ENCODE data around the gene GALNT14. TPM values are rescaled to one million over a fixed set of nuclear protein-coding genes. Genes with fewer than 3 reads are reported as not detected.
"Not testable (repeated sequence)": the region's sequence is repeated elsewhere in the genome, so short reads cannot be mapped to it uniquely, and the experiment has no call there.

Gene GALNT14, protein sequence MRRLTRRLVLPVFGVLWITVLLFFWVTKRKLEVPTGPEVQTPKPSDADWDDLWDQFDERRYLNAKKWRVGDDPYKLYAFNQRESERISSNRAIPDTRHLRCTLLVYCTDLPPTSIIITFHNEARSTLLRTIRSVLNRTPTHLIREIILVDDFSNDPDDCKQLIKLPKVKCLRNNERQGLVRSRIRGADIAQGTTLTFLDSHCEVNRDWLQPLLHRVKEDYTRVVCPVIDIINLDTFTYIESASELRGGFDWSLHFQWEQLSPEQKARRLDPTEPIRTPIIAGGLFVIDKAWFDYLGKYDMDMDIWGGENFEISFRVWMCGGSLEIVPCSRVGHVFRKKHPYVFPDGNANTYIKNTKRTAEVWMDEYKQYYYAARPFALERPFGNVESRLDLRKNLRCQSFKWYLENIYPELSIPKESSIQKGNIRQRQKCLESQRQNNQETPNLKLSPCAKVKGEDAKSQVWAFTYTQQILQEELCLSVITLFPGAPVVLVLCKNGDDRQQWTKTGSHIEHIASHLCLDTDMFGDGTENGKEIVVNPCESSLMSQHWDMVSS
- polyA plus RNA-seq (2012; ENCODE audit: insufficient read depth, insufficient read length) = 14.4 TPM

DNA sequence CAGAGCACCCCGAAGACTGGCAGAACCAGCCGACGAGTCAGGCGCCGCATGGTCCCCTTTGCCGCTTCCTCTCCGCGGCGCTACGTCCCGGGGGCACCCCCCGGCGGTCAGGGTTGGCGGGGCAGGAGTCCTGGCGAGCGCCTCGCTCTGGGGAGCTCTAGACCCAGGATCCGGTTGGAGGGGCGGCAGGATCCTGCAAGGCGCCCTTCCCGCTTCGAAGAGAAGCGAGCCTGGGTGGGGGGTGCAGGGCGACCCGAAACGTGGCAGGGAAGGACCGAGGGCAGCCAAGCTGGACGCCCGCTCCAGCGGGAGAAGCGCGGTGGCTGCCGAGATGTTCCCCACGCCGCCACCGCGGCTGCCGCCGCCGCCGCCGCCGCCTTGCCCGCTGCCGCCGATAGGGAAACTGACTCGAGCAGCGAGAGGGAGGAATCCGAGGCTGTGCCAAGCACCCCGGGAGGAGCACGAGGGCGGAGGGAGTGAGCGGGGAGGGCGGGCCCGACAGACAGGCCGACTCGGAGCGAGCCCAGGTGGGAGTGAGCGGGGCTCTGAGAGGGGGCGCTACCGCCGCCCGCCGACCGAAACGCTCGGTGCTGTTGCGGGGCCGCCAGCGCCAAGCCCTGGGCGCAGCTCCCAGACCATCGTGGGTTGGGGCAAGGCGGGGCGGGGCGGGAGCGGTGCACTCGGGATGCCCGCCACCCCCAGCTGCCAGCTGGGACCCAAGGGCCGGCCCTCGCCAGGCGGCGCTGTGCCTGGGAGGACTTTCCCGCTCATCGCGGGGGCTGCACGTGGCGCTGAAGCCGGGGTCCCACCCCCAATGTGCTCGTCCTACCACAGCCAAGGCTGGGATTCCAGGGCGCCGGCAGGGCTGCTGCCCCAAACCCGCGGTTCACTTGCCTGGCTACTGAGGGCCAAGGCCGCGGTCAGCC lies at the start of gene GALNT14:
TSS of gene GALNT14 (minus strand) at position 404 of the 926 bp plus-strand sequence. CDS start at position 50, 354 bp downstream.
- peak within 1 kb of the TSS; percentile 41 for H3K4me3 ChIP-seq (ENCODE audit: low read length)
- DNase-seq (ENCODE audit: low read depth, low spot score) = no peak

- no peak for DNase-seq (ENCODE audit: low read depth, low spot score)
- H3K4me3 ChIP-seq (ENCODE audit: low read length) = no peak overlapping the region
These were observed 48.9 kb upstream of the GALNT14 start for GRCh38 chr2:31187166-31187565.

DNA sequence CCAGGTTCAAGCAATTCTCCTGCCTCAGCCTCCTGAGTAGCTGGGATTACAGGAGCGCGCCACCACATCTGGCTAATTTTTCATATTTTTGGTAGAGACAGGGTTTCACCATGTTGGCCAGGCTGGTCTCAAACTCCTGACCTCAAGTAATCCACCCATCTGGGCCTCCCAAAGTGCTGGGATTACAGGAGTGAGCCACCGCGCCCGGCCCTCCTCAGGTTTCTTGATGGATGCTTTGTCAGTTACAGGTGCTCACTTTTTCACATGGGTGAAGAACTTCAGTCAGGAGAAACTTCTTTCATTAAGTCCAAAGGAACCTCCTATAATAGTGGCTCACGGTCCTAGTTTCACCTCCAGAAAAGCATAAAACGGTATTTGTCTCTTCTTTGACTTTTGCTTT lies 45.7 kb upstream of the GALNT14 start:
- DNase-seq (ENCODE audit: low read depth, low spot score); H3K4me3 ChIP-seq (ENCODE audit: low read length): not testable (repeated sequence)

DNA sequence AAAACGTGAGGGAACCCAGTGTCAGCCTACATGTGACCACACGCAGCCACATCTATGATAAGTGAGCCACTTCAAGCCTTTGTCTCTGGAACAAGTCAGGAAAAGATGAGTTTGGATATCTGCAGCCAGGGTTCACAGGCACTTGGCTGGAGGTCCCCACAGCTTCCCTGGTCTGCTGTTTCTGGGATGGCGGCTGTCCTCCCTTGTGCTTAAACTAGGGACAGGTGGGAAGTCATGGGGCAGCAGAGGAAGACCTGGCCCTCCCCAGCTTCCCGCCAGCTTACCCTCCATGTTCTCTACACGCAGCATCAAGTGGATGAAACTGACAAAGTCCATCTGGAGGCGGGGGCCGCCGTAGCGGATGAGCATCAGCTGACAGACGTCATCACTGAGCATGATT lies 38.5 kb upstream of the GALNT14 start:
- no peak for DNase-seq (ENCODE audit: low read depth, low spot score)
- H3K4me3 ChIP-seq (ENCODE audit: low read length) = no peak overlapping the region

DNA sequence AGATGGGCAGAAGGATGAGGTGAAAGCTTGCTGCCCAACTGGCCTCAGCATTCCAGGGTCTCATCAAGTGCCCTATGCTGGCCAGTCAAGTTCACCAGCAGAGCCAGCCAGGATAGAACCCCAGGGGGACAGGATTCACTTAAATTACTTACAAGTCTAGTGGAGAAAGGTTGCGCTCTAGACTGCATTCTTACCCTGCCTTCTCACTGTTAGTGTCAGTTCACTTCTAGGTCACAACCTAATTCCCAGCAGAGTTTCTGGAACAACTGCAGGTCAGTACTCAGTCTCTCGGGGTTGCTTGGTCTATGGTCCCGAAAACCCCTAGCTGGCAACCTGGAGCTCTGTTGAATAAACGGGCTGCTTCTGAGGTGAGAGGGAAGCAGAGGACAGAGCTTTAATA lies 32.9 kb upstream of the GALNT14 start:
- DNase-seq (ENCODE audit: low read depth, low spot score) = no peak
- H3K4me3 ChIP-seq (ENCODE audit: low read length) = no peak overlapping the region

DNA sequence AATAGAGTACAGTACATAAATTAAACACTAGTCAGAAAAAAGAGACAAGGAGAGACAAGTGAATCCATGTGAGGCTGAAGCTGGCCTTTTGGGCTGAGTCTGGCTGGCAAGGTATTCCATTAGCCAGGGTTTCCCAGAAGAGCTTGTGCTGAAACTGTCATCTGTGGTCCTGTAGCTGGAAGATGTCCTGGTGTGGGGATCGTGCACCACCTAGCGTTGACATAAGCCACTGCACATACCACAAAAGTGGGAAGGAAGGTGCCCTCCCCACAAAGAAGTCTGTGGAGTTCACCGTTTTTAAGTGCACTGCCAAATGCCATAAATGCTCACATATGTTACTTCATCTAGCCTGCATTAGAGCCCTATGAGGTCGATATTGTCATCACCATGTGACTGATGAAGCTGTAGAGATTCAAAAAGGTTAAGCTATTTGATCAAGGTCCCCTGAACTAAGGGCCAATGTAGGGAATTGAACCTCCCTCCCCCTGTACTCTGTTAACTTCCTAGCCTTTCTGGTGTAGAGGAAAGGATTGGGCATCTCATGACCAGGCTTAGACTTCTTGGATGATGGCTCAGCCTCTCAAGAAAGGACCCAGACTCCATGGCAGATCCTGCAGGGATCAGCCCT lies 31.9 kb upstream of the GALNT14 start:
- H3K4me3 ChIP-seq (ENCODE audit: low read length) = no peak overlapping the region
- peak; percentile 56 for DNase-seq (ENCODE audit: low read depth, low spot score)

- peak; percentile 74 for DNase-seq (ENCODE audit: low read depth, low spot score)
These were observed 30.1 kb upstream of the GALNT14 start for GRCh38 chr2:31168291-31168690.

DNA sequence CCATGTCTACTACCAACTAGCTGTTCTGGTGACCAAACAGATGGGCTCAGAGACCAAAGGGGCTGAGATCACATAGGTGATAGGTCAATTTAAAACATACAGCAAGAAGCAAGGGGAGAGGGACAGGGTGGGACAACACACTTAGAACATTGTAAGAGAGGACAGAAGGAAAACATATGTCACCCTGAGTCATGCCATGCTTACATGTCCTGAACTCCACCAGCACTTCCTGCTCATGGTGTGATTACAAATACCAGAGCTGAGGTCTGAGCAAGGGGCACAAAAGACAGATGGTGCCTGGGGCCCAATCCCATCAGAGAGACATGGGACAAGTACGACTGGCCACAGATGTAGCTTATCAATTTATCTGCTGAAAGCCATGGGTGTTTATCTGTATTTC lies 28.7 kb upstream of the GALNT14 start:
- DNase-seq (ENCODE audit: low read depth, low spot score) = no peak
- H3K4me3 ChIP-seq (ENCODE audit: low read length) = no peak overlapping the region

More at GRCh38 chr2:31168291-31168690, 30.1 kb upstream of the GALNT14 start:
- no peak overlapping the region for H3K4me3 ChIP-seq (ENCODE audit: low read length)

DNA sequence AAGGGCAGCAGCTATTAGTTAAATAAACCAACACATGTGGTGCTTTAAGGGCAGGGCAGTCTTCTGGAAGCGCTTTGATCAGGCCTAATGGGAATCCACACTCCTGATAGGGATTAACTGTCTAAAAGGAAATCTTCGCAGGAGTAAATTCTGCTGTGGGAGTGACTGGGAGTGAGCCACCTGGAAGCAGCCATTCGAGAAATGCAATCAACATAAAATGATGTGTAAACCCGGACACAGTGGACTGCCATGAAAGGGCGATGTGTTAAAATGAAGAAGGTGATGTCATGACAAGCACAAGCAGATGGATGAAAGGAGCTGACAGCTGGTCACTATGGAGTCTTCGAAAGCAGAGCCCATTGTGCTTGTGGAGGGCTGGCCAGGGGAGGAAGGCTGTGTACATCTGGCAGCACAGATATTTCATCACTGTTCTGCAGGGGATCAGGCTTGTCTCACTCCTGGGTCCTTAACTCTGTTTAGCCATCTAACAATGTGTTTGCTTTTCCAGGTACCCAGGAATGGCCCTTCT lies 24.8 kb upstream of the GALNT14 start:
- no peak for DNase-seq (ENCODE audit: low read depth, low spot score)
- H3K4me3 ChIP-seq (ENCODE audit: low read length) = no peak overlapping the region

DNA sequence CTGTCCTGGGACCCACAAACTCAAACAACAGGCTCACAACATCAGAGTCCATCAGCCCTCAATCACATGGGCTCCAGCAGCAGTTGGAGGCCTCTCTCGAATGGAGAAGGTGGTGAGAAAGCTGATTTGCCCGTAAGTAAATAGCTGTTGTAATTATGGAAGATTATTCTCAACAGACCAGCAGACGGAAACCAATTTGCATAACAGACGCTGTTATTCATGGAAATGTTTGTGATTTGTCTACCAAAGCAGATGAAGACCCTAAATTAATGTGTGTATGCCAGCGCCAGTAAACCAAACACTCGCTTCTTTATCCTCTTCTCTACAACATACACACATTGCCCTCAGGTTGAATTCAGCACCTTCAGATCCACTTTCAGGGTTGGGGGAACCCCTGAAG lies 23.4 kb upstream of the GALNT14 start:
- no peak overlapping the region for H3K4me3 ChIP-seq (ENCODE audit: low read length)
- DNase-seq (ENCODE audit: low read depth, low spot score) = no peak

DNA sequence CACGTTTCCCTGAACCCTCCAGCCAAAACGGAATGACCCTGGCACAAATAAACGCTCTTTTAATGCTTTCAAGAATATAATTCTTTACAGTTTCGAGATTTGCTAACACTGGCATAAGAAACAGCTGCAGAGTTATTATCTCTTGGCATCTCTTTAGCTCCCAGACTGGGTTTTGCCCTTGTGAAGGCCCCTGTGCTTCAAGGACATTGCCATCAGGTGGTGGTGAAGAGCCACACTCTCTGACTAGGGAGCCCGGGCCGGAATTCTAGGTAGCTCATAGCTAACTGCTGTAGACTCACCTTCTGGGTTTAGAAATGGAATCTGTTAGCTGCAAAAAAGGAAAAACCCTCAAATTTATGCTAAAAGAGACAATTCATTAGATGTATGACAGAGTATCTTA lies 13.3 kb upstream of the GALNT14 start:
- no peak for DNase-seq (ENCODE audit: low read depth, low spot score)

GRCh38 chr2:31150120-31150670 lies 12.0 kb upstream of the GALNT14 start:
- no peak for DNase-seq (ENCODE audit: low read depth, low spot score)
- no peak overlapping the region for H3K4me3 ChIP-seq (ENCODE audit: low read length)

More for the DNA sequence above, 13.3 kb upstream of the GALNT14 start:
- H3K4me3 ChIP-seq (ENCODE audit: low read length) = no peak overlapping the region

DNA sequence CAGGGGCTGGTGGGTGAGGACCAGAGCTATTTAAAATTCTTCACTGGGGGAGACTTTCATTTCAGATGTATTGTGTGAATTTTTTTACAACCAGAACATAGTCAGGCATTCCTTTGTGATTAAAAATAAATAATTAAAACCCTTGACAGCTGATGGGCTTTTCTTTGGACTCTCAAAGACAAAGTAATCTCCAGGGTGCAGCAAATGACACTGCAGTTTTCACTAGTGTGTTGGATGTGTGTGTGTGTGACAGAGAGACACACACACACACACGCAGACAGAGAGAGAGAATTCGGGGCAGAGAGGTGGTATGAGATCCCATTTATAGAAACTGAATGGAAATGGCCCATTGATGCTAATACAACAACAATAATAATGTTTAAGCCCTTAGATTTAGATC lies 10.3 kb upstream of the GALNT14 start:
- DNase-seq (ENCODE audit: low read depth, low spot score) = no peak
- no peak overlapping the region for H3K4me3 ChIP-seq (ENCODE audit: low read length)

DNA sequence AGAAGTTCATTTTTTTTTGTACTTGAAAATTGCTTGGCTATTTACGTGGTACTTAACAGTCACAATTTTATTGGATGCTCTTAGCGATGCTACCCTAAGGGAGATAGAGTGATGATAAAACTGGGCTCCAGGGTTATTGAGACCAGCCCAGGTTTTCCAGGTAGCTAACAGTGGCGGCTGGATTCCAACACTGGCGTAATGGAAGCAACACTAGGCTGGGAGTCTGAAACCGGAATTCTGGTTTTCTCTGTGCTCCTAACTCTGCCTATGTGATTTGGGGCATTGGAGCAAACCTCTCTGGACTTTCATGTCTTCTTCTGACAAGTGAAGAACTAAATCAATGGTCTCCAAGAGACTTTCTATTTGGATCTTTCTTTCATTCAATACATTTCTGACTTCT lies 9.4 kb upstream of the GALNT14 start:
- DNase-seq (ENCODE audit: low read depth, low spot score) = no peak
- no peak overlapping the region for H3K4me3 ChIP-seq (ENCODE audit: low read length)

DNA sequence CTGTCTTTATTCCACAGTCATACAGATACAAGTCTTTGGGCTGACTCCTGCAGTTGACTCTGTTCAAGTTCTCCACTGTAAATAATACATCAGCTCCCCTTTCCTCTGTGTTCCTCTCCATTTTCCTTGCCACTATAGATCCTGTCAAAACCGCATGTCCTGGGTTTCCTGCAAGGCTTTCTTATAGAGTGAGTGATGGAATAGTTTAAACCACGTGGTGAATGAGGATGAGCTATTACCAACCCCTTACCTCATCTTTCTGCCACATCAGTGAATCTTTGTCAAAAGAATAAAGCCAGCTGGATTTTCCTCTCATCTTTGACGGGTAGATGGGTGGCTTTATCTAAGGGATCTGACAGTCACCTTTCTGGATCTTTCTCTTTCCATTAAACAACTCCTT lies 3.9 kb upstream of the GALNT14 start:
- no peak overlapping the region for H3K4me3 ChIP-seq (ENCODE audit: low read length)
- no peak for DNase-seq (ENCODE audit: low read depth, low spot score)

GRCh38 chr2:31141443-31142085 lies 3.3 kb upstream of the GALNT14 start:
- no peak for DNase-seq (ENCODE audit: low read depth, low spot score)
- H3K4me3 ChIP-seq (ENCODE audit: low read length) = no peak overlapping the region

DNA sequence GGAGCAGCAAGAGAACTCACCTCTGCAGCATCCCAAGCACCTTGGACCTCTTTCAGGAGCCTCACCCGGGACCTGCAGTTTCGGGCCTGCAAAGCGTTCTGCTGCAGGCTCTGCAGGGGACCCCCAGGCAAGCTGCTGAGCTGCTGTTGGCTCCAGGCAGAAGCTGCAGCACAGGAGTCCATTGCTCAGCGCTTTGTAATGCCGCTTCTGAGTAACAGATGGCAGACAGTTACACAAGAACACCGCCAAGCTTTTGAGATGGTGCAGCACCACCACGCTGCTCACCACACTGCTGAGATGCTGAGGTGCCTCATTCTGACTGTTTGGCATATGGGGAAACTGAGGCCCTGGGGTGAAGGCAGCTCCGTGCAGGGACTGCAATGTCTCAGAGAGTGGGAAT lies 1.9 kb upstream of the GALNT14 start:
- no peak for DNase-seq (ENCODE audit: low read depth, low spot score)
- no peak overlapping the region for H3K4me3 ChIP-seq (ENCODE audit: low read length)

- DNase-seq (ENCODE audit: low read depth, low spot score) = no peak
- H3K4me3 ChIP-seq (ENCODE audit: low read length) = no peak overlapping the region
These were observed 1.4 kb upstream of the GALNT14 start for GRCh38 chr2:31139671-31140070.

Data from Jurkat, Clone E6-1 (cell line).